ENCODE measurements around the gene FNDC11. TPM values are rescaled to one million over a fixed set of nuclear protein-coding genes. Genes with fewer than 3 reads are reported as not detected.

FNDC11 gene
- total RNA-seq, 2 experiments from 2014 or later = 0.41 to 3.0 TPM

GRCh38 chr20:63572071-63572787 lies 18.3 kb downstream of the FNDC11 start:
- peaks cover 18% of the 10 kb centered on the region for H3K4me1 ChIP-seq (ENCODE audit: insufficient read depth, low read length, poor library complexity, severe bottlenecking)
- no peaks in the 10 kb centered on the region for H3K9me3 ChIP-seq (ENCODE audit: low read length)
- ChIA-PET CTCF (ENCODE audit: unreplicated experiment) (interaction anchor here (0.7 kb wide), 1 partner anchor 70 kb away, joined by 4 read pairs; no protein-coding TSS in a partner anchor), POLR2A (interaction anchor here (0.6 kb wide), 2 partner anchors 63 to 299 kb away, joined by 4 to 6 read pairs; no protein-coding TSS in a partner anchor)
- intact Hi-C loops (cut with micrococcal nuclease; ENCODE audit: unreplicated experiment) = no loop called here
- TF ChIP-seq CTCF (conservative IDR thresholded peaks at IDR 0.05; ENCODE audit: low read length) = no peak
- TF ChIP-seq EZH2phosphoT487 (IDR thresholded peaks at IDR 0.05; ENCODE audit: borderline replicate concordance, low read depth, low read length) = no peak
- DNase-seq (ENCODE audit: low spot score) = no peak
- no TSS peak for BruUV-seq (replicated peaks)
- H3K4me3 ChIP-seq (ENCODE audit: low read depth, low read length, poor library complexity, severe bottlenecking) = no peak overlapping the region
- H3K36me3 ChIP-seq (ENCODE audit: insufficient read depth, low read length) = no peaks in the 10 kb centered on the region
- no peaks in the 10 kb centered on the region for H3K79me2 ChIP-seq (ENCODE audit: insufficient read depth, low read depth, low read length)
- H4K20me1 ChIP-seq (ENCODE audit: insufficient read depth, low read length) = no peaks in the 10 kb centered on the region
- no peak overlapping the region for H2AFZ ChIP-seq (ENCODE audit: low read length)
- no peaks in the 10 kb centered on the region for H3K9me2 ChIP-seq (ENCODE audit: insufficient read depth, low read length)
- no peak overlapping the region for H3K4me2 ChIP-seq (ENCODE audit: low read length)
- no peak overlapping the region for H3K27ac ChIP-seq (ENCODE audit: low read depth, low read length, poor library complexity, severe bottlenecking)

GRCh38 chr20:63572788-63573646 lies 19.1 kb downstream of the FNDC11 start:
- intact Hi-C loops (cut with micrococcal nuclease; ENCODE audit: unreplicated experiment) = no loop called here
- BruUV-seq (replicated peaks) = no TSS peak
- no peaks in the 10 kb centered on the region for H3K36me3 ChIP-seq (ENCODE audit: insufficient read depth, low read length)
- TF ChIP-seq CTCF (conservative IDR thresholded peaks at IDR 0.05; ENCODE audit: low read length) (peak; percentile 43), EZH2phosphoT487 (IDR thresholded peaks at IDR 0.05; ENCODE audit: borderline replicate concordance, low read depth, low read length) (no peak)
- no peaks in the 10 kb centered on the region for H3K9me3 ChIP-seq (ENCODE audit: low read length)
- H3K9me2 ChIP-seq (ENCODE audit: insufficient read depth, low read length) = no peaks in the 10 kb centered on the region
- no peak overlapping the region for H3K27ac ChIP-seq (ENCODE audit: low read depth, low read length, poor library complexity, severe bottlenecking)
- DNase-seq (ENCODE audit: low spot score) = no peak
- H3K4me2 ChIP-seq (ENCODE audit: low read length) = peak overlapping the region; percentile 70
- peak overlapping the region; percentile 66 for H3K4me3 ChIP-seq (ENCODE audit: low read depth, low read length, poor library complexity, severe bottlenecking)
- CTCF ChIA-PET (ENCODE audit: unreplicated experiment) = interaction anchor here (0.7 kb wide), 1 partner anchor 69 kb away, joined by 4 read pairs; no protein-coding TSS in a partner anchor
- POLR2A ChIA-PET = interaction anchor here (0.6 kb wide), 1 partner anchor 64 kb away, joined by 6 read pairs; no protein-coding TSS in a partner anchor
- H4K20me1 ChIP-seq (ENCODE audit: insufficient read depth, low read length) = no peaks in the 10 kb centered on the region
- no peak overlapping the region for H2AFZ ChIP-seq (ENCODE audit: low read length)
- no peaks in the 10 kb centered on the region for H3K79me2 ChIP-seq (ENCODE audit: insufficient read depth, low read depth, low read length)
- H3K4me1 ChIP-seq (ENCODE audit: insufficient read depth, low read length, poor library complexity, severe bottlenecking) = peaks cover 12% of the 10 kb centered on the region
